ENCODE results near the gene IGF2BP3.
"Not testable (repeated sequence)": the region's sequence is repeated elsewhere in the genome, so short reads cannot be mapped to it uniquely, and the experiment has no call there.

The IGF2BP3 gene

GRCh38 chr7:23422909-23423308, 47.4 kb downstream of the IGF2BP3 start:
- no peak for DNase-seq (ENCODE audit: low read depth in 2 of 2)

GRCh38 chr7:23422384-23422783, 47.9 kb downstream of the IGF2BP3 start:
- DNase-seq (ENCODE audit: low read depth in 2 of 2): no peak

GRCh38 chr7:23419845-23420244, 50.4 kb downstream of the IGF2BP3 start:
- no peak for DNase-seq (ENCODE audit: low read depth in 2 of 2)

GRCh38 chr7:23419160-23419559, 51.1 kb downstream of the IGF2BP3 start:
- DNase-seq (ENCODE audit: low read depth in 2 of 2): no peak

GRCh38 chr7:23418046-23418445, 52.2 kb downstream of the IGF2BP3 start:
- DNase-seq (ENCODE audit: low read depth in 2 of 2): no peak

- DNase-seq (ENCODE audit: low read depth in 2 of 2): no peak
These were observed 55.1 kb downstream of the IGF2BP3 start for GRCh38 chr7:23415198-23415597.

- DNase-seq (ENCODE audit: low read depth in 2 of 2): no peak
These were observed 59.7 kb downstream of the IGF2BP3 start for GRCh38 chr7:23410446-23411183.

GRCh38 chr7:23406564-23406963, 63.7 kb downstream of the IGF2BP3 start:
- DNase-seq (ENCODE audit: low read depth in 2 of 2): not testable (repeated sequence)

- DNase-seq (ENCODE audit: low read depth in 2 of 2): no peak
These were observed 65.1 kb downstream of the IGF2BP3 start for GRCh38 chr7:23405240-23405618.

- DNase-seq (ENCODE audit: low read depth in 2 of 2): peak in 1 of 2 donors; percentile 4
These were observed 65.6 kb downstream of the IGF2BP3 start for GRCh38 chr7:23404546-23405239.

- DNase-seq (ENCODE audit: low read depth in 2 of 2): no peak
These were observed 66.3 kb downstream of the IGF2BP3 start for GRCh38 chr7:23403970-23404369.

- DNase-seq (ENCODE audit: low read depth in 2 of 2): not testable (repeated sequence)
These were observed 72.2 kb downstream of the IGF2BP3 start for GRCh38 chr7:23398090-23398489.

GRCh38 chr7:23397241-23397640, 73.0 kb downstream of the IGF2BP3 start:
- DNase-seq (ENCODE audit: low read depth in 2 of 2): no peak

- DNase-seq (ENCODE audit: low read depth in 2 of 2): no peak
These were observed 73.9 kb downstream of the IGF2BP3 start for GRCh38 chr7:23396222-23397015.

- no peak for DNase-seq (ENCODE audit: low read depth in 2 of 2)
These were observed 75.7 kb downstream of the IGF2BP3 start for GRCh38 chr7:23394488-23395171.

- DNase-seq (ENCODE audit: low read depth in 2 of 2): no peak
These were observed 76.7 kb downstream of the IGF2BP3 start for GRCh38 chr7:23393636-23394035.

GRCh38 chr7:23389701-23390100, 80.6 kb downstream of the IGF2BP3 start:
- DNase-seq (ENCODE audit: low read depth in 2 of 2): no peak

GRCh38 chr7:23387583-23387982, 82.7 kb downstream of the IGF2BP3 start:
- DNase-seq (ENCODE audit: low read depth in 2 of 2): no peak

- no peak for DNase-seq (ENCODE audit: low read depth in 2 of 2)
These were observed 85.2 kb downstream of the IGF2BP3 start for GRCh38 chr7:23385140-23385539.

- DNase-seq (ENCODE audit: low read depth in 2 of 2): no peak
These were observed 87.1 kb downstream of the IGF2BP3 start for GRCh38 chr7:23383225-23383624.

- no peak for DNase-seq (ENCODE audit: low read depth in 2 of 2)
These were observed 89.3 kb downstream of the IGF2BP3 start for GRCh38 chr7:23380961-23381360.

GRCh38 chr7:23380556-23380955, 89.7 kb downstream of the IGF2BP3 start:
- no peak for DNase-seq (ENCODE audit: low read depth in 2 of 2)

All from stimulated activated CD4-positive, alpha-beta T cell treated with anti-CD3 and anti-CD28 coated beads, Interleukin-1b, Interleukin-23, amount 100 ng/mL, for 4 hours (primary cell).